ENCODE results near the gene CAMK1D.
"Not testable (repeated sequence)": the region's sequence is repeated elsewhere in the genome, so short reads cannot be mapped to it uniquely, and the experiment has no call there.

CAMK1D gene

DNA sequence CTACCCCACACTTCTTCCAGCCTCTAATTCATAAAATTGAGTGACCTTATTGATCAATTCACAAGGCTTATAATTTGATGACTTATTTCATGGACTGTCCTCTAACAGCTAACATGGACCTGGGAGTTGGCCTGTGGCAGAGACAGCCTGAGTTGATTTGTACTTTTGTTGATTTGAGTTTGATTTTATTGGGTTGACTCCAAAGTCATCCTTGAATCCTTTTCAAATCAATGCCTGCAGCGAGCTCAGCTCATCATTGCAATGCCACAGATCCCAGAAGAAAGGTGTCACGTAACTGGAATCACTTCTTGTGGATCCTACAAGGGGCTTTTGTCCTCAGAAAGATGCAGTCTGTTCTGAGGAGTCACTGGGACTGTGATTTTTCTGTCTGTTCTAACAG is 138.0 kb downstream of the CAMK1D start:
- Histone ChIP-seq H3K4me3 (ENCODE audit: low read depth, low read length) (no peak overlapping the region), H3K36me3 (ENCODE audit: control insufficient read depth, insufficient read depth, low read length) (no peaks in the 10 kb centered on the region), H3K9ac (ENCODE audit: low read depth, low read length) (no peak overlapping the region), H3K4me1 (ENCODE audit: control insufficient read depth, insufficient read depth, low read length) (peaks cover 10% of the 10 kb centered on the region), H3K27ac (ENCODE audit: low read depth, low read length) (no peak overlapping the region), H3K27me3 (ENCODE audit: control insufficient read depth, insufficient read depth, low read length) (no peaks in the 10 kb centered on the region), H3K9me3 (ENCODE audit: control insufficient read depth, insufficient read depth, low read length) (no peaks in the 10 kb centered on the region)

GRCh38 chr10:12488626-12489025 is 139.3 kb downstream of the CAMK1D start:
- Histone ChIP-seq H3K9ac (ENCODE audit: low read depth, low read length) (no peak overlapping the region), H3K27ac (ENCODE audit: low read depth, low read length) (no peak overlapping the region), H3K9me3 (ENCODE audit: control insufficient read depth, insufficient read depth, low read length) (no peaks in the 10 kb centered on the region), H3K36me3 (ENCODE audit: control insufficient read depth, insufficient read depth, low read length) (no peaks in the 10 kb centered on the region), H3K4me3 (ENCODE audit: low read depth, low read length) (no peak overlapping the region), H3K4me1 (ENCODE audit: control insufficient read depth, insufficient read depth, low read length) (peaks cover 5% of the 10 kb centered on the region; the same call in 1 of the 2 replicates), H3K27me3 (ENCODE audit: control insufficient read depth, insufficient read depth, low read length) (no peaks in the 10 kb centered on the region)

DNA sequence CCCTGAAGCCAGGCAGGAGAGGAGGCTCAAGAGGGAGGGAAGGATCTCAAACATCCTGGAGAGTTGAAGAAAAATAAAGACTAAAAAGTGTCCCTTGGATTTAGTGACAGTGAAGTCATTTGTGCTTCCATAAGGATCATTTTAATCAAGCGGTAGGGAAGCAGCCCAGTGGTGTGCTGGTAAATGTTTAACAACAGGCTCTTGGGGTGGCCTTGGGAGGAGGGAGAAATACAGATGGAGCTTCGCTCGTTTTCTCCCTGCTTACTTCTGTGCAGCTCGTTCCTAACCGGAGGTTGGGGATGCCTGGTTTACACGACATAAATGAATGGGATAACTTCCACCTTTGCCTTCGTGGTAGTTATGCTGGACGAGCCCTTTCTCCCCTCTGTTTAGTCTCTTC is 140.0 kb downstream of the CAMK1D start:
- H3K27me3 ChIP-seq (ENCODE audit: control insufficient read depth, insufficient read depth, low read length), result no peaks in the 10 kb centered on the region
- no peaks in the 10 kb centered on the region for H3K9me3 ChIP-seq (ENCODE audit: control insufficient read depth, insufficient read depth, low read length)
- H3K27ac ChIP-seq (ENCODE audit: low read depth, low read length), result no peak overlapping the region
- no peak overlapping the region for H3K4me3 ChIP-seq (ENCODE audit: low read depth, low read length)
- H3K36me3 ChIP-seq (ENCODE audit: control insufficient read depth, insufficient read depth, low read length), result no peaks in the 10 kb centered on the region
- no peak overlapping the region for H3K9ac ChIP-seq (ENCODE audit: low read depth, low read length)
- peaks cover 5% of the 10 kb centered on the region; the same call in 1 of the 2 replicates for H3K4me1 ChIP-seq (ENCODE audit: control insufficient read depth, insufficient read depth, low read length)

GRCh38 chr10:12489806-12490205 is 140.5 kb downstream of the CAMK1D start:
- Histone ChIP-seq H3K9ac (ENCODE audit: low read depth, low read length) (no peak overlapping the region), H3K36me3 (ENCODE audit: control insufficient read depth, insufficient read depth, low read length) (no peaks in the 10 kb centered on the region), H3K27ac (ENCODE audit: low read depth, low read length) (no peak overlapping the region), H3K4me1 (ENCODE audit: control insufficient read depth, insufficient read depth, low read length) (peaks cover 5% of the 10 kb centered on the region; the same call in 1 of the 2 replicates), H3K9me3 (ENCODE audit: control insufficient read depth, insufficient read depth, low read length) (no peaks in the 10 kb centered on the region), H3K4me3 (ENCODE audit: low read depth, low read length) (no peak overlapping the region), H3K27me3 (ENCODE audit: control insufficient read depth, insufficient read depth, low read length) (no peaks in the 10 kb centered on the region)

DNA sequence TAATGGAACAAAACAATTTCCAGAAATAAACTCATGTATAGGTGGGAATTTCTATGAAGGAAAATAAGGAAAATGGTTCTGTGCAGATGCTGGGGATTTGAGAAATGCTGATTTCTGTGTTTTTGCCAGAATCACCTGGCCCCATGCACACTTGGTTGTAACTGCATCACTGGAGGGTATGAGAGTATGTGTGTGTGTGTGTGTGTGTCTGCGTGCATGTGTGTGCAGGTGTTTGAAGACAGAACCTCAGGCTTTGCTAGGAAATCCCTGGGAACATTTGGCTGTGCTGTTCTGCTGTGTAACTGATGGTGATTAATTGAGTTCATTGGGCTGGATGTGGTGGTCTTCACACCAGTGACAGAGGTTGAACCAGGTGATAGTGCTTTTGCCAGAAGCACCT is 141.6 kb downstream of the CAMK1D start:
- Histone ChIP-seq H3K9me3 (ENCODE audit: control insufficient read depth, insufficient read depth, low read length) (no peaks in the 10 kb centered on the region), H3K4me3 (ENCODE audit: low read depth, low read length) (no peak overlapping the region), H3K27me3 (ENCODE audit: control insufficient read depth, insufficient read depth, low read length) (no peaks in the 10 kb centered on the region), H3K9ac (ENCODE audit: low read depth, low read length) (no peak overlapping the region), H3K4me1 (ENCODE audit: control insufficient read depth, insufficient read depth, low read length) (no peaks in the 10 kb centered on the region), H3K27ac (ENCODE audit: low read depth, low read length) (no peak overlapping the region), H3K36me3 (ENCODE audit: control insufficient read depth, insufficient read depth, low read length) (no peaks in the 10 kb centered on the region)

DNA sequence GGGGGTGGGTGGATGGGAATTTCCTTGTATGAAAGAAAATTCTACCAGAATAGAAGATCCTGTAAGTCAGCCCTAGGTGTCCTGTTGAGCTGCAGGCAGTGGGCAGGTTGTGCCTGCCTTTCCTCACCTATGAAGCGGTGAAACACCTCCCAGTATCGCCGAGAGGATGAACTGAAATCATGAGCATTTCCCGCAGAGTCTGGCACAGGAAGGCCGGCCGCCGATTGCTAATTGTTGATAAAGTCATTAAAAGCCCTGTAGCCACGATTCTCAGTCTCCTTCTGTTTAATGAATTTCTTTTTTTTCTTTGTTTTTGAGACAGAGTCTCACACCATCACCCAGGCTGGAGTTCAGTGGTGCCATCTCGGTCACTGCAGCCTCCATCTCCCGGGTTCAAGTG is 142.1 kb downstream of the CAMK1D start:
- Histone ChIP-seq H3K9me3 (ENCODE audit: control insufficient read depth, insufficient read depth, low read length) (no peaks in the 10 kb centered on the region), H3K27me3 (ENCODE audit: control insufficient read depth, insufficient read depth, low read length) (no peaks in the 10 kb centered on the region), H3K4me3 (ENCODE audit: low read depth, low read length) (no peak overlapping the region), H3K9ac (ENCODE audit: low read depth, low read length) (no peak overlapping the region), H3K4me1 (ENCODE audit: control insufficient read depth, insufficient read depth, low read length) (no peaks in the 10 kb centered on the region), H3K27ac (ENCODE audit: low read depth, low read length) (no peak overlapping the region), H3K36me3 (ENCODE audit: control insufficient read depth, insufficient read depth, low read length) (no peaks in the 10 kb centered on the region)

- Histone ChIP-seq H3K27ac (ENCODE audit: low read depth, low read length) (no peak overlapping the region), H3K27me3 (ENCODE audit: control insufficient read depth, insufficient read depth, low read length) (no peaks in the 10 kb centered on the region), H3K4me3 (ENCODE audit: low read depth, low read length) (no peak overlapping the region), H3K9ac (ENCODE audit: low read depth, low read length) (no peak overlapping the region), H3K9me3 (ENCODE audit: control insufficient read depth, insufficient read depth, low read length) (no peaks in the 10 kb centered on the region), H3K36me3 (ENCODE audit: control insufficient read depth, insufficient read depth, low read length) (no peaks in the 10 kb centered on the region), H3K4me1 (ENCODE audit: control insufficient read depth, insufficient read depth, low read length) (no peaks in the 10 kb centered on the region)
These were observed 142.7 kb downstream of the CAMK1D start for GRCh38 chr10:12492016-12492415.

DNA sequence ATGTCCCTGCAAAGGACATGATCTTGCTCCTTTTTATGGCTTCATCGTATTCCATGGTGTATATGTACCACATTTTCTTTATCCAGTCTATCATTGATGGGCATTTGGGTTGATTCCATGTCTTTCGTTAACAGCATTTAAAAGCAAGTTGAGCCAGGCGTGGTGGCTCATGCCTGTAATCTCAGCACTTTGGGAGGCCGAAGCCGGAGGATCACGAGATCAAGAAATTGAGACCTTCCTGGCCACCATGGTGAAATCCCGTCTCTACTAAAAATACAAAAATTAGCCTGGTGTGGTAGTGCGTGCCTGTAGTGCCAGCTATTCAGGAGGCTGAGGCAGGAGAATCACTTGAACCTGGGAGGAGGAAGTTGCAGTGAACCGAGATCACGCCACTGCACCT is 147.7 kb downstream of the CAMK1D start:
- not testable (repeated sequence) for H3K27me3 ChIP-seq (ENCODE audit: control insufficient read depth, insufficient read depth, low read length); H3K27ac ChIP-seq (ENCODE audit: low read depth, low read length); H3K4me3 ChIP-seq (ENCODE audit: low read depth, low read length); H3K9me3 ChIP-seq (ENCODE audit: control insufficient read depth, insufficient read depth, low read length); H3K36me3 ChIP-seq (ENCODE audit: control insufficient read depth, insufficient read depth, low read length); H3K9ac ChIP-seq (ENCODE audit: low read depth, low read length)
- H3K4me1 ChIP-seq (ENCODE audit: control insufficient read depth, insufficient read depth, low read length), result peaks cover 16% of the 10 kb centered on the region

DNA sequence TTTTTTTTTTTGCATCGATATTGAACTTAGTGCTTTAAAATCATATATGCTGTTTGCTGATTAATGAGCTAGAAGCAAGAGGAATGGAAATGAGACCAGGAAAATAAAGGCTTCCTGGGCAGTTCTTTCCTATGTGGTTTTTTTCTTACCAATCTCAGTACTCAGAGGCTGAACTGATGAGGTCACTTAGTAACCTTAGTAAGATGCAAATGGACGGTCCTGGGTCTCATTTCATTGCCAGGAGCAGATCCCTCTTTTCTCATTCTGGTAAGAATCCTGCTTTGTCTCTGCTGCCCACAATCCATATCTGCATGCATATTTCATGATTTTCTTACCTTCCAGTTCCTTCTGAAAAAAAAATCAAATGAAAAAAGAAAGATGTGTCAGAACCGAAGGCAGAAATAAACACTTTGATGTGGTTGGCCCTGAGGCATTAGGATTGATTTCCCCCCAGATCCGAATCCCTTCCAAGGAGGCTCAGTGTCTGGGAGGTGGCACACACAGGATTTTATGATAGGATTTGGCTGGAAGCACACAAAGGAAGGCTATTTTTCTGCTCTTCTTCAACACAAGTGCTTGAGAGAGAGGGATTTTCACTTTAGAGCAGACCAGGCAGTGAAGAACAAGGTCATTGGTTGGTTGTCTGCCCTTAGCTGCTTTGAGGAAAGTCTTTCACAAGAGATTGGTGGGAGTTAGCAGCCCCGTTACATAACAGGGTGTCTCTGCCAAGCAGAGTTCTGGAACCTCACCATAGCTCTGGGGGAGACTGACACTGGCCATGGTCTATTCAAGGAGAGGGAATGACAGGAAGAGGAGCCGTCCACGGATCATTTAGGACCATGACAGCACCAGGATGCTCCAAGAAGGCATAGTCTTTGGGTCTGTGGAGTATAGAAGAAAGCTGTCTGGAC is 150.0 kb downstream of the CAMK1D start:
- Histone ChIP-seq H3K4me3 (ENCODE audit: low read depth, low read length) (no peak overlapping the region), H3K9me3 (ENCODE audit: control insufficient read depth, insufficient read depth, low read length) (no peaks in the 10 kb centered on the region), H3K27me3 (ENCODE audit: control insufficient read depth, insufficient read depth, low read length) (no peaks in the 10 kb centered on the region), H3K27ac (ENCODE audit: low read depth, low read length) (no peak overlapping the region), H3K4me1 (ENCODE audit: control insufficient read depth, insufficient read depth, low read length) (peaks cover 16% of the 10 kb centered on the region), H3K9ac (ENCODE audit: low read depth, low read length) (no peak overlapping the region), H3K36me3 (ENCODE audit: control insufficient read depth, insufficient read depth, low read length) (no peaks in the 10 kb centered on the region)

GRCh38 chr10:12500381-12501303 is 151.3 kb downstream of the CAMK1D start:
- no peak overlapping the region for H3K4me3 ChIP-seq (ENCODE audit: low read depth, low read length)
- no peaks in the 10 kb centered on the region for H3K9me3 ChIP-seq (ENCODE audit: control insufficient read depth, insufficient read depth, low read length)
- no peak overlapping the region for H3K9ac ChIP-seq (ENCODE audit: low read depth, low read length)
- H3K27ac ChIP-seq (ENCODE audit: low read depth, low read length), result no peak overlapping the region
- H3K27me3 ChIP-seq (ENCODE audit: control insufficient read depth, insufficient read depth, low read length), result no peaks in the 10 kb centered on the region
- peaks cover 16% of the 10 kb centered on the region for H3K4me1 ChIP-seq (ENCODE audit: control insufficient read depth, insufficient read depth, low read length)
- no peaks in the 10 kb centered on the region for H3K36me3 ChIP-seq (ENCODE audit: control insufficient read depth, insufficient read depth, low read length)

DNA sequence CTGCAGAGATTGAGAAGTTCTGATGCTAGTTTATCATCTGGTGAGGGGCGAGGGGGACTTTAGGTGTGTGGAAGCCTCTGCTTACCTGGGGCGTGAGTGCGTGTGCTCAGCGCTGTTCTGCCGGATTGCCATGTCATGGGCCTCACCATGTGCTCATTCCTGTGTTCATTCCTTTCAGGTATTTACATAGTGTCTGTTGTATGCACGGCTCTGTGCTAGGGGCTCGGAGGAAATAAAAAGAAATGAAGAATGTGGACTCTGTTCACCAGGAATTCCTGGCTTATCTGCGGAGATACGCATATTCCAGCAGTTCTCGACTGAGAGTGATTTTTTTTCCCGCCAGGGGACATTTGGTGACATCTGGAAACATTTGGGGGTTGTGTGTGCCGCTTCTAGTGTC is 152.0 kb downstream of the CAMK1D start:
- peaks cover 16% of the 10 kb centered on the region for H3K4me1 ChIP-seq (ENCODE audit: control insufficient read depth, insufficient read depth, low read length)
- H3K9ac ChIP-seq (ENCODE audit: low read depth, low read length), result no peak overlapping the region
- no peaks in the 10 kb centered on the region for H3K9me3 ChIP-seq (ENCODE audit: control insufficient read depth, insufficient read depth, low read length)
- H3K27ac ChIP-seq (ENCODE audit: low read depth, low read length), result no peak overlapping the region
- no peaks in the 10 kb centered on the region for H3K27me3 ChIP-seq (ENCODE audit: control insufficient read depth, insufficient read depth, low read length)
- no peak overlapping the region for H3K4me3 ChIP-seq (ENCODE audit: low read depth, low read length)
- no peaks in the 10 kb centered on the region for H3K36me3 ChIP-seq (ENCODE audit: control insufficient read depth, insufficient read depth, low read length)

All from HUES48 (cell line).